OCI-LY3 (cell line): Measurements from ENCODE around the gene ACP6.

ENCODE experiments used
- CTCF ChIP-seq: fragments of 200-600, 300-600 bp; sonication (generic); IDR thresholded peaks from 2 replicates; pipeline ENCODE4 v1.5.1; 2014; ENCODE audit warnings: antibody characterized with exemption, low read length, low read depth
- EZH2phosphoT487 ChIP-seq: fragments of 200-600 bp; shearing (Covaris generic); IDR thresholded peaks from 2 replicates; pipeline ENCODE4 v1.6.1; 2018; ENCODE audit warnings: antibody characterized with exemption, mixed run types, low read depth

DNA sequence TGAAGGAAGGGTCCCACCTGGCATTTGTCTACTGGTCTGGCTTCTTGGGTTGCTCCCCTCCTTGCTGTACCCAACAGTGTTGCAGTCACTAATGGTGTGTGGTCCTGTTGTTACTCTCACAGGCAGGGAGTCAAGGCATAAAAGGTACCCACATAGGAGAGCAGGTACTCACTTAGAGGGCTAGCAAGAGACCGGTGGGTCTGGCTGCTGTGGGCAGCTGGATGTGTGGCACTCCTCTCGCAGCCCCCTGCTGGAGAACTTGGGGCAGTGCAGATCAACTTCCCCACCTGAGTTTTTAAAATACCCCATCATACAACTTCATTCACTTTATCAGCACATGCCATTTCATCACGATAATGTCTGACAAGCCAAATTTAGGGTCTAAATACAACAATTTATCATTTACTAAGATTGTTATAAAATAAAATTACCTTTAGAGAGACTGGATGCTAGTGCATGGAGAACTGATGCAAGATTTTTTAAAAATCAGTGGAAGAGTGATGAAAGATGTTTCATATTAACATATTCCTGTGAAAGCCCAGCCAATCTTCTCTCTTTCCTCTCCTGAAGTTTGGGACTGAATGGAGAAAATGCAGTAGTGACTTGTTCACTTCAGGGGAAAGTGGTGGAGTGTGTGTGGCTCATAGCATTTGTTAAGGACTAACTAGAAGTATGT lies 42.8 kb downstream of the ACP6 start:
- peak; percentile 89 for TF ChIP-seq CTCF
- no peak for TF ChIP-seq EZH2phosphoT487
